Measurements from ENCODE around the gene SERP2.
A peak's percentile ranks its signal among the peaks of the same experiment; 100 is the strongest.

The SERP2 gene

GRCh38 chr13:44346534-44346933, 27.1 kb upstream of the SERP2 start:
- Histone ChIP-seq H3K4me3 (ENCODE audit: low read length in 2 of 2) (no peak overlapping the region), H2BK15ac (ENCODE audit: low read length) (no peak overlapping the region), H2AFZ (ENCODE audit: low read length) (no peak overlapping the region), H3K9ac (ENCODE audit: low read depth, low read length, poor library complexity) (no peak overlapping the region), H2BK5ac (ENCODE audit: low read length) (no peak overlapping the region), H3K4me1 (ENCODE audit: control insufficient read depth in 2 of 2, insufficient read depth in 1 of 2, low read depth in 1 of 2, low read length in 2 of 2) (no peaks in the 10 kb centered on the region), H3K36me3 (replicated peaks in 1 of 2; ENCODE audit: control insufficient read depth in 2 of 2, insufficient read depth in 2 of 2, low read length in 2 of 2) (no peaks in the 10 kb centered on the region), H3K79me1 (ENCODE audit: low read depth, low read length) (no peaks in the 10 kb centered on the region), H3K27me3 (ENCODE audit: control insufficient read depth in 3 of 3, insufficient read depth in 3 of 3, low read depth in 1 of 3, low read length in 3 of 3) (no peaks in the 10 kb centered on the region), H3K18ac (ENCODE audit: low read length) (no peak overlapping the region), H3K14ac (ENCODE audit: low read length) (no peak overlapping the region), H2BK120ac (ENCODE audit: low read depth, low read length) (no peak overlapping the region), H3K23ac (ENCODE audit: low read depth, low read length, poor library complexity) (no peak overlapping the region), H4K8ac (ENCODE audit: low read depth, low read length) (no peak overlapping the region), H3K9me3 (replicated peaks in 1 of 2; ENCODE audit: control insufficient read depth in 2 of 2, insufficient read depth in 1 of 2, low read depth in 1 of 2, low read length in 2 of 2) (no peaks in the 10 kb centered on the region), H3K27ac (replicated peaks; ENCODE audit: low read length) (no peak overlapping the region), H2BK12ac (ENCODE audit: low read length) (no peak overlapping the region), H3K4me2 (ENCODE audit: insufficient read depth, low read length, poor library complexity, severe bottlenecking) (no peak overlapping the region), H4K91ac (ENCODE audit: low read depth, low read length, poor library complexity) (no peak overlapping the region), H3K4ac (ENCODE audit: low read length) (no peak overlapping the region), H2AK5ac (ENCODE audit: low read depth, low read length) (no peak overlapping the region)
- DNase-seq (ENCODE audit: low spot score): no peak

DNA sequence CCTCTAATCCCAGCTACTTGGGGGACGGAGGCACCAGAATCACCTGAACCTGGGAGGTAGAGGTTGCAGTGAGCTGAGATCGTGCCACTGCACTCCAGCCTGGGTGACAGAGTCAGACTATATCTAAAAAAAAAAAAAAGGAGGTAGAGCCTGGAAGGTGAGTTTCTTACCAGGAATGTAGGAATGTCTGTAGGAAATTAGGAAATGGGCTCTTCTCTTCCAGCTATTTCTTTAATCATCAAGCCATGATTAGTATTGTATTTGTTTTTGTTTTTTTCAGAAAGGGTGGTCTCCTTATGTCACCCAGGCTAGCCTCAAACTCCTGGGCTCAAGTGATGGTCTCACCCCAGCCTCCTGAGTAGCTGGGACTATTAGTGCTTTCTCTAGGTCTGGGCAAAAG, 26.3 kb upstream of the SERP2 start:
- Histone ChIP-seq H3K9me3 (replicated peaks in 1 of 2; ENCODE audit: control insufficient read depth in 2 of 2, insufficient read depth in 1 of 2, low read depth in 1 of 2, low read length in 2 of 2) (no peaks in the 10 kb centered on the region), H2BK5ac (ENCODE audit: low read length) (no peak overlapping the region), H2BK120ac (ENCODE audit: low read depth, low read length) (no peak overlapping the region), H4K91ac (ENCODE audit: low read depth, low read length, poor library complexity) (no peak overlapping the region), H3K27me3 (ENCODE audit: control insufficient read depth in 3 of 3, insufficient read depth in 3 of 3, low read depth in 1 of 3, low read length in 3 of 3) (no peaks in the 10 kb centered on the region), H2AFZ (ENCODE audit: low read length) (no peak overlapping the region), H4K8ac (ENCODE audit: low read depth, low read length) (peak overlapping the region; percentile 43), H3K4me1 (ENCODE audit: control insufficient read depth in 2 of 2, insufficient read depth in 1 of 2, low read depth in 1 of 2, low read length in 2 of 2) (no peaks in the 10 kb centered on the region), H3K4me3 (ENCODE audit: low read length in 2 of 2) (no peak overlapping the region), H3K18ac (ENCODE audit: low read length) (no peak overlapping the region), H3K4me2 (ENCODE audit: insufficient read depth, low read length, poor library complexity, severe bottlenecking) (no peak overlapping the region), H3K9ac (ENCODE audit: low read depth, low read length, poor library complexity) (no peak overlapping the region), H2AK5ac (ENCODE audit: low read depth, low read length) (no peak overlapping the region), H3K14ac (ENCODE audit: low read length) (no peak overlapping the region), H3K27ac (replicated peaks; ENCODE audit: low read length) (no peak overlapping the region), H3K23ac (ENCODE audit: low read depth, low read length, poor library complexity) (no peak overlapping the region), H2BK15ac (ENCODE audit: low read length) (no peak overlapping the region), H2BK12ac (ENCODE audit: low read length) (no peak overlapping the region), H3K79me1 (ENCODE audit: low read depth, low read length) (no peaks in the 10 kb centered on the region), H3K36me3 (replicated peaks in 1 of 2; ENCODE audit: control insufficient read depth in 2 of 2, insufficient read depth in 2 of 2, low read length in 2 of 2) (no peaks in the 10 kb centered on the region), H3K4ac (ENCODE audit: low read length) (no peak overlapping the region)
- WGBS, 2 donors (ENCODE audit: extremely low coverage in 2 of 2, insufficient read length in 2 of 2, insufficient replicate concordance in 1 of 2): no CpG with 5 or more reads among the region's 2 CpGs
- DNase-seq (ENCODE audit: low spot score): no peak

GRCh38 chr13:44347949-44348348, 25.7 kb upstream of the SERP2 start:
- H3K27me3 ChIP-seq (ENCODE audit: control insufficient read depth in 3 of 3, insufficient read depth in 3 of 3, low read depth in 1 of 3, low read length in 3 of 3): no peaks in the 10 kb centered on the region
- H2AK5ac ChIP-seq (ENCODE audit: low read depth, low read length): no peak overlapping the region
- no peak overlapping the region for H3K18ac ChIP-seq (ENCODE audit: low read length)
- no peak overlapping the region for H3K4me3 ChIP-seq (ENCODE audit: low read length in 2 of 2)
- H3K9me3 ChIP-seq (replicated peaks in 1 of 2; ENCODE audit: control insufficient read depth in 2 of 2, insufficient read depth in 1 of 2, low read depth in 1 of 2, low read length in 2 of 2): no peaks in the 10 kb centered on the region
- no peak overlapping the region for H2BK5ac ChIP-seq (ENCODE audit: low read length)
- H3K4me1 ChIP-seq (ENCODE audit: control insufficient read depth in 2 of 2, insufficient read depth in 1 of 2, low read depth in 1 of 2, low read length in 2 of 2): no peaks in the 10 kb centered on the region
- no peak for DNase-seq (ENCODE audit: low spot score)
- no peak overlapping the region for H3K4me2 ChIP-seq (ENCODE audit: insufficient read depth, low read length, poor library complexity, severe bottlenecking)
- H2BK12ac ChIP-seq (ENCODE audit: low read length): no peak overlapping the region
- no peak overlapping the region for H2BK120ac ChIP-seq (ENCODE audit: low read depth, low read length)
- H3K23ac ChIP-seq (ENCODE audit: low read depth, low read length, poor library complexity): no peak overlapping the region
- WGBS, 2 donors (ENCODE audit: extremely low coverage in 2 of 2, insufficient read length in 2 of 2, insufficient replicate concordance in 1 of 2): no CpG with 5 or more reads among the region's 3 CpGs
- H4K8ac ChIP-seq (ENCODE audit: low read depth, low read length): no peak overlapping the region
- H2AFZ ChIP-seq (ENCODE audit: low read length): no peak overlapping the region
- H2BK15ac ChIP-seq (ENCODE audit: low read length): no peak overlapping the region
- no peaks in the 10 kb centered on the region for H3K79me1 ChIP-seq (ENCODE audit: low read depth, low read length)
- no peak overlapping the region for H3K4ac ChIP-seq (ENCODE audit: low read length)
- no peak overlapping the region for H3K27ac ChIP-seq (replicated peaks; ENCODE audit: low read length)
- no peak overlapping the region for H4K91ac ChIP-seq (ENCODE audit: low read depth, low read length, poor library complexity)
- H3K14ac ChIP-seq (ENCODE audit: low read length): no peak overlapping the region
- no peaks in the 10 kb centered on the region for H3K36me3 ChIP-seq (replicated peaks in 1 of 2; ENCODE audit: control insufficient read depth in 2 of 2, insufficient read depth in 2 of 2, low read length in 2 of 2)
- H3K9ac ChIP-seq (ENCODE audit: low read depth, low read length, poor library complexity): no peak overlapping the region

- H4K91ac ChIP-seq (ENCODE audit: low read depth, low read length, poor library complexity): no peak overlapping the region
Measured at GRCh38 chr13:44350775-44351504, 22.7 kb upstream of the SERP2 start.

More at GRCh38 chr13:44350775-44351504, 22.7 kb upstream of the SERP2 start:
- Histone ChIP-seq H2BK5ac (ENCODE audit: low read length) (no peak overlapping the region), H3K9me3 (replicated peaks in 1 of 2; ENCODE audit: control insufficient read depth in 2 of 2, insufficient read depth in 1 of 2, low read depth in 1 of 2, low read length in 2 of 2) (no peaks in the 10 kb centered on the region), H3K79me1 (ENCODE audit: low read depth, low read length) (no peaks in the 10 kb centered on the region), H3K36me3 (replicated peaks in 1 of 2; ENCODE audit: control insufficient read depth in 2 of 2, insufficient read depth in 2 of 2, low read length in 2 of 2) (no peaks in the 10 kb centered on the region), H3K9ac (ENCODE audit: low read depth, low read length, poor library complexity) (no peak overlapping the region), H3K4me1 (ENCODE audit: control insufficient read depth in 2 of 2, insufficient read depth in 1 of 2, low read depth in 1 of 2, low read length in 2 of 2) (peaks cover 0 to 2% of the 10 kb centered on the region in 2 donors), H2AFZ (ENCODE audit: low read length) (no peak overlapping the region), H3K27ac (replicated peaks; ENCODE audit: low read length) (no peak overlapping the region), H3K18ac (ENCODE audit: low read length) (peak overlapping the region; percentile 11), H4K8ac (ENCODE audit: low read depth, low read length) (no peak overlapping the region), H3K4me2 (ENCODE audit: insufficient read depth, low read length, poor library complexity, severe bottlenecking) (no peak overlapping the region), H3K14ac (ENCODE audit: low read length) (no peak overlapping the region), H2BK15ac (ENCODE audit: low read length) (no peak overlapping the region), H3K4me3 (ENCODE audit: low read length in 2 of 2) (no peak overlapping the region), H2AK5ac (ENCODE audit: low read depth, low read length) (no peak overlapping the region), H3K27me3 (ENCODE audit: control insufficient read depth in 3 of 3, insufficient read depth in 3 of 3, low read depth in 1 of 3, low read length in 3 of 3) (no peaks in the 10 kb centered on the region), H3K23ac (ENCODE audit: low read depth, low read length, poor library complexity) (no peak overlapping the region), H2BK120ac (ENCODE audit: low read depth, low read length) (no peak overlapping the region), H3K4ac (ENCODE audit: low read length) (no peak overlapping the region), H2BK12ac (ENCODE audit: low read length) (no peak overlapping the region)
- WGBS, 2 donors (ENCODE audit: extremely low coverage in 2 of 2, insufficient read length in 2 of 2, insufficient replicate concordance in 1 of 2): no CpG with 5 or more reads among the region's 9 CpGs
- no peak for DNase-seq (ENCODE audit: low spot score)

Measured in neuronal stem cell (in vitro differentiated cells).